ENCODE results near the gene CTCFL. TPM values are rescaled to one million over a fixed set of nuclear protein-coding genes. Genes with fewer than 3 reads are reported as not detected.

CTCFL gene
- total and polyA plus RNA-seq, 2 of the 13 experiments (the other 11 are each of a cell fraction or from before 2014, with no cell fraction given), result 0.04 TPM; not detected in 1

- TF ChIP-seq TIGD3 (CRISPR knock-in tag; IDR thresholded peaks at IDR 0.05; ENCODE audit: borderline replicate concordance) (no peak), USF2 (IDR thresholded peaks at IDR 0.05; ENCODE audit: low read depth, low read length) (no peak), USF2 (CRISPR knock-in tag; IDR thresholded peaks at IDR 0.05; ENCODE audit: borderline replicate concordance) (peak; percentile 65; the same call in 1 of the 2 replicates), ATAD3A (CRISPR knock-in tag; IDR thresholded peaks at IDR 0.05) (no peak), ZNF644 (CRISPR knock-in tag; IDR thresholded peaks at IDR 0.05; ENCODE audit: low read depth) (peak; percentile 80), ZNF724P (CRISPR knock-in tag; IDR thresholded peaks at IDR 0.05; ENCODE audit: borderline replicate concordance) (peak; percentile 15; the same call in 1 of the 2 replicates), SOX6 (IDR thresholded peaks at IDR 0.05) (no peak), SOX6 (CRISPR knock-in tag; IDR thresholded peaks at IDR 0.05) (peak; percentile 98), ZSCAN25 (CRISPR knock-in tag; IDR thresholded peaks at IDR 0.05) (peak; percentile 83), ZNF816 (CRISPR knock-in tag; IDR thresholded peaks at IDR 0.05; ENCODE audit: borderline replicate concordance) (no peak), ZNF883 (CRISPR knock-in tag; IDR thresholded peaks at IDR 0.05; ENCODE audit: not compliant biosample characterization) (no peak), IKZF5 (CRISPR knock-in tag; IDR thresholded peaks at IDR 0.05) (peak; percentile 100), ZNF44 (CRISPR knock-in tag; IDR thresholded peaks at IDR 0.05) (peak; percentile 92; the same call in 1 of the 2 replicates), ZNF484 (CRISPR knock-in tag; IDR thresholded peaks at IDR 0.05; ENCODE audit: borderline replicate concordance, low read depth) (no peak), ZNF230 (CRISPR knock-in tag; IDR thresholded peaks at IDR 0.05) (no peak; the same call in 1 of the 2 replicates), IRF1 (CRISPR knock-in tag; IDR thresholded peaks at IDR 0.05; ENCODE audit: low read depth) (no peak), PCBP1 (IDR thresholded peaks at IDR 0.05; ENCODE audit: borderline replicate concordance, low read depth, low read length) (no peak), ZNF256 (CRISPR knock-in tag; conservative IDR thresholded peaks at IDR 0.05) (no peak), SAP130 (CRISPR knock-in tag; IDR thresholded peaks at IDR 0.05; ENCODE audit: low read depth) (peak; percentile 94)
Observed at GRCh38 chr20:57560554-57561355, 35.8 kb upstream of the CTCFL start, which contains the start of gene PCK1 (continued).
